ENCODE measurements around the gene TM9SF2.
"Not testable (repeated sequence)": the region's sequence is repeated elsewhere in the genome, so short reads cannot be mapped to it uniquely, and the experiment has no call there.

Gene TM9SF2

DNA sequence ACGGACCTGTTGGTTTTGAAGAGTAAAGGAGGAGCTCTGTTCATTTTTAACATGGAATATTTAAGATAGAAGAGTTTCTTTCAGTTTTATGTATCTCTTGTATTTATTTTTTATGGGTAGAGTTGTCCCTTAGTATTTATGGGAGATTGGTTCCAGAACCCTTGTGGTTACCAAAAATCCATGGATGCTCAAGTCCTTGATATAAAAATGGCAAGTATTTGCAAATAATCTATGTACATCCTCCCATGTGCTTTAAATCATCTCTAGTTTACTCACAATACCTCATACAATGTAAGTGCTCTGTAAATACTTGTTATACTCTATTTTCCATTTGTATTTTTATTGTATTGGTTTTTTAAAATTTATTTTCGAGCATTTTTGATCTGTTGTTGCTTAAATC is 63.1 kb downstream of the TM9SF2 start:
- DNase-seq (ENCODE audit: insufficient read length, low spot score) = no peak
- no peak for FAIRE-seq
- TF ChIP-seq, protein P1, sequence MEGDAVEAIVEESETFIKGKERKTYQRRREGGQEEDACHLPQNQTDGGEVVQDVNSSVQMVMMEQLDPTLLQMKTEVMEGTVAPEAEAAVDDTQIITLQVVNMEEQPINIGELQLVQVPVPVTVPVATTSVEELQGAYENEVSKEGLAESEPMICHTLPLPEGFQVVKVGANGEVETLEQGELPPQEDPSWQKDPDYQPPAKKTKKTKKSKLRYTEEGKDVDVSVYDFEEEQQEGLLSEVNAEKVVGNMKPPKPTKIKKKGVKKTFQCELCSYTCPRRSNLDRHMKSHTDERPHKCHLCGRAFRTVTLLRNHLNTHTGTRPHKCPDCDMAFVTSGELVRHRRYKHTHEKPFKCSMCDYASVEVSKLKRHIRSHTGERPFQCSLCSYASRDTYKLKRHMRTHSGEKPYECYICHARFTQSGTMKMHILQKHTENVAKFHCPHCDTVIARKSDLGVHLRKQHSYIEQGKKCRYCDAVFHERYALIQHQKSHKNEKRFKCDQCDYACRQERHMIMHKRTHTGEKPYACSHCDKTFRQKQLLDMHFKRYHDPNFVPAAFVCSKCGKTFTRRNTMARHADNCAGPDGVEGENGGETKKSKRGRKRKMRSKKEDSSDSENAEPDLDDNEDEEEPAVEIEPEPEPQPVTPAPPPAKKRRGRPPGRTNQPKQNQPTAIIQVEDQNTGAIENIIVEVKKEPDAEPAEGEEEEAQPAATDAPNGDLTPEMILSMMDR (IDR thresholded peaks at IDR 0.05; ENCODE audit: insufficient read depth, missing control alignments) = no peak

DNA sequence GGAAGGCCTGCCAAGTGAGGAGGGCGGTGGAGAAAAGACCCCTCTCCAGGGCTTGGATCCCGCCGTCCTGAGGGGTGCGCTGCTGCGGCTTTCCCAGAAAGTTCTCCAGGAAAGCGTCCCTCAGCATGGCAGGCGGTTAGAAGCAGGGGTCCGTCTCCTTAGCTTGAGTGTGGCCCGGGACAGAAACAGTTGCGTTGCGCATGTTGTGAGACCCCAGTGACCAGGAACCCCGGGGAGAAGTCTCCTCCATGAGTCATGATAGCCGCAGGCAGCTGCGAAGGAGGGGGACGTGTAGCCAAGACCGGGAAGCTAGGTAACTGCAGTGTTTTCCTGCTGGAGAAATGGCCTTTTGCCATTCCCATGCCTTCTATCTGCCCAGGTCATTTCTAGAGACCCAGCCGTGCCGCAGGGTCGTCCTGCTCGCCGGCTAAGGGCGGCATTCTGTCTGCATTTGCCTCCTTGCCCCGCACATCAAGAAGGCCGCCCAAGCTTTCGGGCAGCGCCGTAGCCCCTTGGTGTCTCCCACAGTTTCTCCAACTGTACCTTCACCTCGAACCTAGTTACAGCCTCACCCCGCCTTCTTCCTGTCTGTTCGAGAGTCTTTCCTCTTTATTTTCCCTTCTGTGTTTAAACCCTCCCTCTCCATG is 64.3 kb downstream of the TM9SF2 start:
- FAIRE-seq (no peak), DNase-seq (ENCODE audit: insufficient read length, low spot score) (no peak)
- TF ChIP-seq, protein P1 (IDR thresholded peaks at IDR 0.05; ENCODE audit: insufficient read depth, missing control alignments) = no peak

DNA sequence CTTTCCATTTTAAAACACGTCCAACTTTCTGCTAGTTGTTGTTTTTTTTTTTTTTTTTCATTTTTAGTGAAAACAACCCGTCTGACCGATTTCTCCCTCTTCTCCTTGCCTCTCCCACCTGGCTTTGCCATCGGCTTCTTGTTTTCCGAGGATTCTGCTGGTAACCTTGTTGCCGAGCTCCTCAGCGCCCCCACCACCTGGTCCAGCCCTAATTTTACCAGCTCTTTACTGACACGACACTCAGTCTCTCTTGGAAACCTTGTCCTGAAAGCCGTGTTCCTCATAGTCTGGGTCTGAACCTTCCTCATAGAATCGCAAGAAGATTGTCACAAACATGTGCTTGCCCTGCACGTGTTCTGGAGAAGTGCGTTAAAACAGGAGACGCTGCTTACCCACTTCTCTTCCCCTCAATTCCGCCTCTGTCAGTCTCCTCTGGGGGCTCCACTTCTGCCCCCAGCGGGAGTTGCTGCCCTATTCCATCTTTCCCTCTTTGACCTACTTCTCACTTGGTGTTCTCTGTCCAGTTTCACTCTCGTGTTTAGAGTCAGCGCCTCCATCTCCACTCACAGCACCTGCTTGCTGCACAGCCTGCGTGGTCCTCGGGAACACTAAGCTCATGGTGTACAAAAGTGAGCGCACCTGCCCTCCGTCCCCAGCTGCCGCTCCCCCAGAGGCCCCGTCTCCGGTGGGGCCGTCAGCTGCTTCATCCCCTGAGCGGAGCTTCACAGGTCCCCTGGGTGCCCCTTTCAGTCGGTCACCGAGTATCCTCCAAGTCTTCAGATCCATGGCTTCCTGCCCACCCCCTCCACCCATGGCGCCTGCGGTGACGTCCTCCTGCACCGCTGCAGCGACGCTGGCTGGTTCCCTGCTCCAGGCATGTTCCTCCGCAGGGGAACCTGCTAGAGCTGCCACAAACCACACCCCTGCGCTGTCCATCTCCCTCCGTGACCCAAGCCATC is 65.1 kb downstream of the TM9SF2 start:
- DNase-seq (ENCODE audit: insufficient read length, low spot score) = no peak
- TF ChIP-seq, protein P1 (IDR thresholded peaks at IDR 0.05; ENCODE audit: insufficient read depth, missing control alignments) = no peak
- no peak for FAIRE-seq

DNA sequence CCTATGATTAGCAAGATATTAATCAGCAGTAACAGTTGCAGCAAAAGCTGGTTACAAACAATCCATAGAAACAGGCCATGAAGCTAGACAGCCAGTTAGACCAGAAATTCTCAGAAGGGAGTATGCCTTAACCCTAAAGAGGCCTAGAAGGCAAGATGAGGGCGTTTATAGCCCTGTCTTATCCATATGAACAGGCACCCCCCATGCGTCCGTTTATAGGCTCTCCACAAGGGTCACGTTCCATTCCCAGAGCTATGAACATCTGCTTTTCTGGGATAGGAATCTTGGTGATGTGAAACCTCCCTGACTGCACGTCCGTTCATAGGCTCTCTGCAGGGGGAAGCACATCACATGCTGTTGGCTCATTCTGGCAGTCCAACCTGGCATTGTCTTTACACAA is 67.6 kb downstream of the TM9SF2 start:
- DNase-seq (ENCODE audit: insufficient read length, low spot score); FAIRE-seq: not testable (repeated sequence)

DNA sequence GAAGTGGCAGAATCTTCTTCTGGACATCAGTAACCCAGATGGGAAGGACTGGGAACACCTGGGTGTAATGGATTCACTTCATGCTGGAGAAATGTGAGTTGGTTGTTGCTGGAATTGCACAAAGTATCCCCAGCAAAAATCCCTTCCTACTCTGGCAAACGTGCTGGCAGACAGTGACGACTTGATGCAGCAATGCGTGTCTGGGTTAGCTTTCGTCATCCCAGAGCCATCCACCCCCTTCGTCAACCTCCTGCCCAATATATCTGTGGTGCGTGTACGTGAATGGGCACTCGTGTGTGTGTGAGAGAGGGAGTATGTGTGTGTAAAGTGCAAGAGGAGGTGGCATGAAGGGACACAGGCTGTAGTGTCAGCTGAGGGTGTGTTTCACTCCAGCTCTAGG is 70.9 kb downstream of the TM9SF2 start:
- DNase-seq (ENCODE audit: insufficient read length, low spot score) = no peak
- TF ChIP-seq, protein P1 (IDR thresholded peaks at IDR 0.05; ENCODE audit: insufficient read depth, missing control alignments) = no peak
- FAIRE-seq = no peak

DNA sequence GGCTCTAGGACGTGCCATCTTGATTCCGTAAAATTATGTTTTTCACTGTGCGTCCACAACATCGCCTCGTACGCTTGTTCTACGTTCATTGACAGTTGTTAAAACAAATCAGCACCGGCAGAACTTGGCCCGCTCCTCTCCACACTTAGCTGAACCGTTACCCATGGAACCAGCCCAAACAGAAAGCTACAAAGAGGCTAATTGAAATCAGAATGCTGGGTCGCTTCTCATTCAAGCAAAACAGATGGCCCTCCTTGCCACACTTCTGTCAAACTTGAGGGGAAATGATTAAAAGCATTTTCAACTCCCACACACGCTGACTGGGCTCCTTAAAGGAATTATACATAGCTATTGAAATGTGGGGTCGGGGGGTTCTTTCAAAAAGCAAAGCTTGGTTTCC is 71.6 kb downstream of the TM9SF2 start:
- TF ChIP-seq, protein P1 (IDR thresholded peaks at IDR 0.05; ENCODE audit: insufficient read depth, missing control alignments) = no peak
- DNase-seq (ENCODE audit: insufficient read length, low spot score) = no peak
- no peak for FAIRE-seq

DNA sequence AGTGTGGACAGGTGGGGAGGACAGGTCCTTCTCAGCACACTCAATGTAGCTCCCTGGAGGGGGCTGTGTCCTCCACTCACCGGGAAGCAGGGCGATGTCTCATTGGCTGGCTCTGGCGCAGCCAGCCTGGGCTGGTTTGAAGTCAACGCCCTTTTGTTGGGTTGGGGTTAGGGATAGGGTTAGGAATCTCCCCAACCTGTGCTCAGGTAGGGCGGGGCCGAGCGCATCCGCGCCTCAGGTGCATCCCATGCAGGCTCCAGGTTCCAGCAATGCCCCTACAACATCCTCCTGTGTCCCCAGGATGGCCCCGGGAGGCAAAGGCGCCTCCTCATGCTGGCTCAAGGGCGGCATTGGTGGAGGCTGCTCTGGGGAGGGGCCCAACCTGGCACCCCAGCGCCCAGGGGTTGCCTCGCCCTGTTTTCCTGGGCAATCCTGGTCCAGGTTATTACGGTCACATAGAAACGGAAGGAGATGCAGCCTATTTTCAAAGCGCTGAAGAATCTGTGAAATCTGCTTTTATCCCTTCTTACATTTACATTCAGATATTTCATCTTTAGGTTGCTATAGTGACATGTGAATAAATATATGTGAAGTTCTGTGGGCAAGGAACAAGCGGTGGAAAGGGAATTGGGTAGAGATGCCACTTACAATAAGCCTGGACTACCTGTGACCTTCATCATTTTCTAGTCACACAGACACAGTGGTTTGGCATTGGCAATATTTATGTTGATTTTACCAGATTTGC is 74.3 kb downstream of the TM9SF2 start:
- FAIRE-seq = no peak
- DNase-seq (ENCODE audit: insufficient read length, low spot score) = no peak
- TF ChIP-seq, protein P1 (IDR thresholded peaks at IDR 0.05; ENCODE audit: insufficient read depth, missing control alignments) = no peak

Measured in D721Med (cell line).